A549 treated with Hydrocortisone at 1 μM for 4 hours (cell line): Measurements from ENCODE around the gene CALCOCO2. TPM values are rescaled to one million over a fixed set of nuclear protein-coding genes. Genes with fewer than 3 reads are reported as not detected.

Experiments used
- total RNA-seq: library from RNA; stranded (reverse); fragments of 200-300 nt; extraction: Qiagen RNA extraction; gene quantifications from 5 replicates; pipeline ENCODE4 v1.2.3, GENCODE V29; 2022

CALCOCO2 gene, protein sequence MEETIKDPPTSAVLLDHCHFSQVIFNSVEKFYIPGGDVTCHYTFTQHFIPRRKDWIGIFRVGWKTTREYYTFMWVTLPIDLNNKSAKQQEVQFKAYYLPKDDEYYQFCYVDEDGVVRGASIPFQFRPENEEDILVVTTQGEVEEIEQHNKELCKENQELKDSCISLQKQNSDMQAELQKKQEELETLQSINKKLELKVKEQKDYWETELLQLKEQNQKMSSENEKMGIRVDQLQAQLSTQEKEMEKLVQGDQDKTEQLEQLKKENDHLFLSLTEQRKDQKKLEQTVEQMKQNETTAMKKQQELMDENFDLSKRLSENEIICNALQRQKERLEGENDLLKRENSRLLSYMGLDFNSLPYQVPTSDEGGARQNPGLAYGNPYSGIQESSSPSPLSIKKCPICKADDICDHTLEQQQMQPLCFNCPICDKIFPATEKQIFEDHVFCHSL
- 69.9 to 109 TPM (median 81.0 TPM) in 5 replicates for total RNA-seq

GRCh38 chr17:48830840-48831548 lies at the start of gene CALCOCO2:
Gene CALCOCO2, plus strand, starts transcription at chr17:48831035. Its CDS starts 10,673 bp downstream, at chr17:48841708.

GRCh38 chr17:48816774-48817590 lies 13.9 kb upstream of the CALCOCO2 start, which contains the start of gene TTLL6:
Gene TTLL6, minus strand, starts transcription at chr17:48817229. Its CDS starts 157 bp downstream, at chr17:48817072.

GRCh38 chr17:48908047-48908843 lies 77.4 kb downstream of the CALCOCO2 start, which contains the start of gene UBE2Z:
Gene UBE2Z, plus strand, starts transcription at chr17:48908407. Its CDS starts 97 bp downstream, at chr17:48908504.

Other genes with a start within 250 kb of the CALCOCO2 start
- gene HOXB3, start 240.8 kb upstream of the CALCOCO2 start, total RNA-seq, result 3.1 to 5.3 TPM (median 5.0 TPM) in 5 replicates
- 1.5 to 2.3 TPM (median 1.9 TPM) in 5 replicates for gene HOXB5, start 237.3 kb upstream of the CALCOCO2 start, total RNA-seq
- gene HOXB6, start 226.0 kb upstream of the CALCOCO2 start, total RNA-seq, result 3.1 to 5.7 TPM (median 4.1 TPM) in 5 replicates
- 28.6 to 32.1 TPM (median 31.4 TPM) in 5 replicates for gene HOXB7, start 220.0 kb upstream of the CALCOCO2 start, total RNA-seq
- 5.8 to 7.1 TPM (median 6.7 TPM) in 5 replicates for gene HOXB8, start 215.7 kb upstream of the CALCOCO2 start, total RNA-seq
- 6.6 to 7.3 TPM (median 6.9 TPM) in 5 replicates for gene HOXB9, start 204.7 kb upstream of the CALCOCO2 start, total RNA-seq
- not detected in 5 replicates for gene PRAC1, start 108.5 kb upstream of the CALCOCO2 start, total RNA-seq
- not detected in 5 replicates for gene PRAC2, start 107.8 kb upstream of the CALCOCO2 start, total RNA-seq
- gene HOXB13, start 102.3 kb upstream of the CALCOCO2 start, total RNA-seq, result 1.7 to 2.2 TPM (median 2.1 TPM) in 5 replicates
- 0.54 to 0.99 TPM (median 0.56 TPM) in 5 replicates for gene TTLL6, start 13.8 kb upstream of the CALCOCO2 start, total RNA-seq
- 509 to 633 TPM (median 555 TPM) in 5 replicates for gene ATP5MC1, start 61.8 kb downstream of the CALCOCO2 start, total RNA-seq
- gene UBE2Z, start 77.4 kb downstream of the CALCOCO2 start, total RNA-seq, result 116 to 145 TPM (median 123 TPM) in 5 replicates
- 274 to 333 TPM (median 310 TPM) in 5 replicates for gene SNF8, start 113.8 kb downstream of the CALCOCO2 start, total RNA-seq
- 2.5 to 6.1 TPM (median 4.5 TPM) in 5 replicates for gene GIP, start 137.6 kb downstream of the CALCOCO2 start, total RNA-seq
- 53.9 to 82.6 TPM (median 75.7 TPM) in 5 replicates for gene IGF2BP1, start 166.3 kb downstream of the CALCOCO2 start, total RNA-seq